ENCODE results near the gene RCBTB2. TPM values are rescaled to one million over a fixed set of nuclear protein-coding genes. Genes with fewer than 3 reads are reported as not detected.
A peak's percentile ranks its signal among the peaks of the same experiment; 100 is the strongest.

Gene RCBTB2
- total RNA-seq, 1 donor from 2014 or later, result 14.7 TPM

DNA sequence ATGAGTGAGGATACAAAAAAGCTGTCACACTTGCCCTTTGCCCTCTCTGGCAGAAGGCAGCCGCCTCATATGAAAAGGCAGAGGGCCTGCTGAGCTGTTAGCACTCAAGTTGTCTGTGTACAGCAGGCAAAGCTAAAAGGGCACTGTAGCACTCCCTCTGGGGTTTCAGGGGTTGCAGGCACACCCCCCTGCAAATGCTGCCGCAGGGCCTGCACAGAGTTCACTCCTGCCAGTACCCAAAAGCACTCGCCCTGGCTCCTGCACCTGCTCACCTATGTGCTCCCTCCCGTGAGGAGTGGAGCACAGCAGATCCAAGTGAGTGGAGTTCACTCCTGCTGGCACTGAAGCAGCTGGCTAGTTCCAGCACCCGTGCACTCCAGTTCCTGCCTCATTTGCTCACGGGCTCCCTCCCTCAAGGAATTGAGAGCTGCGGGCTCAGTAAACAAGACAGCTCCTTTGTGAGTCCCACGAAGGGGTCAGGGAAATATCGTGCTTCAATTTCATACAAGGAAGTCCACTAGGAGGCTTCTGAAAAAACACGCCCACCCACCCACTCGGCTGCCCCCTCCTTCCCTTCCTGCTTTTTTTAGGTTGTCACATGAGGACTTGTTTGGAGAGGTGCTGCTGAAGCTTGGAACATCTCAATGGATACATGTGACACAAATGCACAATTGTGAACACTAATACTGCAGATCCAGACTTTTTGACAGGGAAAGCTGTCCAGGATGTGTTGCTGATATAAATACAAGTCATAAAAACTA, 9.9 kb upstream of the RCBTB2 start:
- no peaks in the 10 kb centered on the region for H3K9me3 ChIP-seq
- H3K27me3 ChIP-seq, result no peaks in the 10 kb centered on the region
- H3K36me3 ChIP-seq, result no peaks in the 10 kb centered on the region
- H3K27ac ChIP-seq, result peak overlapping the region; percentile 72
- H3K4me3 ChIP-seq, result peak overlapping the region in 1 of 2 donors; percentile 2
- TF ChIP-seq, protein P1, sequence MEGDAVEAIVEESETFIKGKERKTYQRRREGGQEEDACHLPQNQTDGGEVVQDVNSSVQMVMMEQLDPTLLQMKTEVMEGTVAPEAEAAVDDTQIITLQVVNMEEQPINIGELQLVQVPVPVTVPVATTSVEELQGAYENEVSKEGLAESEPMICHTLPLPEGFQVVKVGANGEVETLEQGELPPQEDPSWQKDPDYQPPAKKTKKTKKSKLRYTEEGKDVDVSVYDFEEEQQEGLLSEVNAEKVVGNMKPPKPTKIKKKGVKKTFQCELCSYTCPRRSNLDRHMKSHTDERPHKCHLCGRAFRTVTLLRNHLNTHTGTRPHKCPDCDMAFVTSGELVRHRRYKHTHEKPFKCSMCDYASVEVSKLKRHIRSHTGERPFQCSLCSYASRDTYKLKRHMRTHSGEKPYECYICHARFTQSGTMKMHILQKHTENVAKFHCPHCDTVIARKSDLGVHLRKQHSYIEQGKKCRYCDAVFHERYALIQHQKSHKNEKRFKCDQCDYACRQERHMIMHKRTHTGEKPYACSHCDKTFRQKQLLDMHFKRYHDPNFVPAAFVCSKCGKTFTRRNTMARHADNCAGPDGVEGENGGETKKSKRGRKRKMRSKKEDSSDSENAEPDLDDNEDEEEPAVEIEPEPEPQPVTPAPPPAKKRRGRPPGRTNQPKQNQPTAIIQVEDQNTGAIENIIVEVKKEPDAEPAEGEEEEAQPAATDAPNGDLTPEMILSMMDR (IDR thresholded peaks at IDR 0.05), result no peak
- TF ChIP-seq POLR2AphosphoS5 (IDR thresholded peaks at IDR 0.05; ENCODE audit: insufficient read depth in 1 of 2, low read depth in 1 of 2), result no peak
- no peak for TF ChIP-seq POLR2A (IDR thresholded peaks at IDR 0.05)
- peaks cover 15% of the 10 kb centered on the region for H3K4me1 ChIP-seq
- DNase-seq (ENCODE audit: extremely low spot score in 2 of 2), result no peak
- intact Hi-C loops (cut with DNase I), result no loop called here

DNA sequence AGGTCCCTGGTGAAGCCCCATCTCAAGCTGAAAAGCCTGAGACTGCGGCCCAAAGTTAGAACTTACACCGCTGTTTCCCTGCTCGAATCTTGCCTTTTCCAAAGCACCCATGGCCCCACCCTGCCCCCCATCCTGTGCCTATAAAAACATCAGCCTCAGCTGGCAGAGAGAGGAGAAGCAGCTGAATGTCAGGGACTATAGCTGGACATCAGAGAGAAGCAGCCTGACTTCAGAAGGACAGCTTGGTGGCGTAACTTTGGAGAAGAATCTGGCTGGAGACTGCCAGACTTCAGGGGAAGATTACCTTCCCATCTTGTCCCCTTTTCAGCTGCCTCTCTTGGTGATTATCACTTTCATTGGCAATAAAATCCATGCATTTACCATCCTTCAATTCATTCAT, 9.3 kb upstream of the RCBTB2 start:
- TF ChIP-seq, protein P1 (IDR thresholded peaks at IDR 0.05), result no peak
- no peak for TF ChIP-seq POLR2A (IDR thresholded peaks at IDR 0.05)
- TF ChIP-seq POLR2AphosphoS5 (IDR thresholded peaks at IDR 0.05; ENCODE audit: insufficient read depth in 1 of 2, low read depth in 1 of 2), result no peak
- intact Hi-C loops (cut with DNase I), result no loop called here
- Histone ChIP-seq H3K27ac (peak overlapping the region; percentile 72), H3K9me3 (no peaks in the 10 kb centered on the region), H3K4me1 (peaks cover 15% of the 10 kb centered on the region), H3K4me3 (peak overlapping the region in 1 of 2 donors; percentile 2), H3K27me3 (no peaks in the 10 kb centered on the region), H3K36me3 (no peaks in the 10 kb centered on the region)
- DNase-seq (ENCODE audit: extremely low spot score in 2 of 2), result no peak

DNA sequence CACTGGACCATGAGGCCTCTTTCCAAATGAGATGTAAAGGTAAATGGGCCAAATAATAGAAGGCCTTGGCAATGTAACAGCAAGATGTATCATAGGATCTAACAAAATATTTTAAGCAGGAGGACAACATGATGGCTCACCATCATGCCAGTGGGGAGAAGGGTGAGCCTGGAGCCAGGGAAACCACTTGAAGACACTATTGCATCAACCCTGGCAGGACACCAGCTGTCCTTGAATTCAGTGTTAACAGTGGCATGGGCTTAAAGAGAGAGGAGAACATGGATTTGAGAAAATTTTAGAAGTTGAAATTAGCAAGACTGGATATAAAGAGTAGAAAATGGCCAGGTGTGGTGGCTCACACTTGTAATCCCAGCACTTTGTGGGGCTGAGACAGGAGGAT, 6.7 kb upstream of the RCBTB2 start:
- TF ChIP-seq POLR2AphosphoS5 (IDR thresholded peaks at IDR 0.05; ENCODE audit: insufficient read depth in 1 of 2, low read depth in 1 of 2), result no peak
- TF ChIP-seq, protein P1 (IDR thresholded peaks at IDR 0.05), result no peak
- TF ChIP-seq POLR2A (IDR thresholded peaks at IDR 0.05), result no peak
- no peak for DNase-seq (ENCODE audit: extremely low spot score in 2 of 2)
- Histone ChIP-seq H3K27me3 (no peaks in the 10 kb centered on the region), H3K27ac (no peak overlapping the region), H3K9me3 (no peaks in the 10 kb centered on the region), H3K36me3 (no peaks in the 10 kb centered on the region), H3K4me3 (no peak overlapping the region), H3K4me1 (peaks cover 15% of the 10 kb centered on the region)
- intact Hi-C loops (cut with DNase I), result no loop called here

DNA sequence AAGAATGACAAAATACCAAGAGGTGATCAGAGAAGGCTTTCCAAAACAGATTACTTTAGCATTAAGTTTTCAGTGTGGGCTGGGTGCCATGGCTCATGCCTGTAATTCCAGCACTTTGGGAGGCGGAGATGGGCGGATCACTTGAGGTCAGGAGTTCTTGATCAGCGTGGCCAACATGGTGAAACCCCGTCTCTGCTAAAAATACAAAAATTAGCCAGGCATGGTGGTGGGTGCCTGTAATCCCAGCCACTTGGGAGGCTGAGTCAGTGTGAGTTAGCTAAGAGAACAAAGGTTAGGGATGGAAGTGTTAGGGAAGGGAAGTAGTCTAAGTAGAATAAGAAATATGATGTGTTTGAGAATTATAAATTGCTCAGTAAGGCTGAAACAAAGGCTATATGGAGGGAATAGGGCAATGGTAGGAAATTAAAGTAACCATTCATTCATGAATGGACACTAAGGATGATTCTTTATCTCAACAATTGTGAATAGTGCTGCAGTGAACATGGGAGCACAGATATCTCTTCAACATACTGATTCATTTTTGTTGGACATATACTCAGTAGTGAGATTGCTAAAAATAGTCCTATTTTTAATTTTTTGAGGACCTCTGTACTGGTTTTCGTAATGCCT, 3.9 kb upstream of the RCBTB2 start:
- intact Hi-C loops (cut with DNase I), result no loop called here
- Histone ChIP-seq H3K9me3 (no peaks in the 10 kb centered on the region), H3K4me1 (peaks cover 11% of the 10 kb centered on the region), H3K27me3 (no peaks in the 10 kb centered on the region), H3K36me3 (no peaks in the 10 kb centered on the region), H3K27ac (no peak overlapping the region), H3K4me3 (no peak overlapping the region)
- DNase-seq (ENCODE audit: extremely low spot score in 2 of 2), result no peak
- no peak for TF ChIP-seq POLR2AphosphoS5 (IDR thresholded peaks at IDR 0.05; ENCODE audit: insufficient read depth in 1 of 2, low read depth in 1 of 2)
- TF ChIP-seq, protein P1 (IDR thresholded peaks at IDR 0.05), result no peak
- no peak for TF ChIP-seq POLR2A (IDR thresholded peaks at IDR 0.05)

DNA sequence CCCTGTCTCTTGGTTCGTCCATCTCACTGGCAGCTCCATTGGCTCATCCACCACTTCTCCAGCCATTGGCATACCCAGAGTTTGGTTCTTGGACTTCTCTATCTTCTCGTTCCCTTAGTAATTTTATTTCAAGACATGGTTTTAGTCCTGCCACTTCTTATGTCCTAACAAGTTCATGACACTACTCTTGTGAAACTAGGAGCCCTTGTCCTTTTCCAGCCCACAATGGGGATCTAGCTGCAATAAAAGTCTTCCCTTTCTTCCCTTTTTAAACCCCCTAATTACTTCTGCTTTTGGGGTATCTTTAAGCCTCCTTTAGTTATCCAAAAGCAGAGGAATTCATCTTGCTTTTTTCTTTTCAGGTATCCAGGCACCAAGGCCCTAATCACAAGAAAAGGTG, 2.9 kb upstream of the RCBTB2 start:
- TF ChIP-seq, protein P1 (IDR thresholded peaks at IDR 0.05), result no peak
- no peak for TF ChIP-seq POLR2A (IDR thresholded peaks at IDR 0.05)
- TF ChIP-seq POLR2AphosphoS5 (IDR thresholded peaks at IDR 0.05; ENCODE audit: insufficient read depth in 1 of 2, low read depth in 1 of 2), result no peak
- DNase-seq (ENCODE audit: extremely low spot score in 2 of 2), result no peak
- Histone ChIP-seq H3K4me3 (no peak overlapping the region), H3K36me3 (no peaks in the 10 kb centered on the region), H3K27me3 (no peaks in the 10 kb centered on the region), H3K9me3 (no peaks in the 10 kb centered on the region), H3K27ac (no peak overlapping the region), H3K4me1 (peaks cover 17% of the 10 kb centered on the region)
- intact Hi-C loops (cut with DNase I), result no loop called here
